ENCODE results near the gene MTFR1L. TPM values are rescaled to one million over a fixed set of nuclear protein-coding genes. Genes with fewer than 3 reads are reported as not detected.

Gene MTFR1L
- total and polyA plus RNA-seq, 11 donors = 123 to 319 (median 213) TPM

DNA sequence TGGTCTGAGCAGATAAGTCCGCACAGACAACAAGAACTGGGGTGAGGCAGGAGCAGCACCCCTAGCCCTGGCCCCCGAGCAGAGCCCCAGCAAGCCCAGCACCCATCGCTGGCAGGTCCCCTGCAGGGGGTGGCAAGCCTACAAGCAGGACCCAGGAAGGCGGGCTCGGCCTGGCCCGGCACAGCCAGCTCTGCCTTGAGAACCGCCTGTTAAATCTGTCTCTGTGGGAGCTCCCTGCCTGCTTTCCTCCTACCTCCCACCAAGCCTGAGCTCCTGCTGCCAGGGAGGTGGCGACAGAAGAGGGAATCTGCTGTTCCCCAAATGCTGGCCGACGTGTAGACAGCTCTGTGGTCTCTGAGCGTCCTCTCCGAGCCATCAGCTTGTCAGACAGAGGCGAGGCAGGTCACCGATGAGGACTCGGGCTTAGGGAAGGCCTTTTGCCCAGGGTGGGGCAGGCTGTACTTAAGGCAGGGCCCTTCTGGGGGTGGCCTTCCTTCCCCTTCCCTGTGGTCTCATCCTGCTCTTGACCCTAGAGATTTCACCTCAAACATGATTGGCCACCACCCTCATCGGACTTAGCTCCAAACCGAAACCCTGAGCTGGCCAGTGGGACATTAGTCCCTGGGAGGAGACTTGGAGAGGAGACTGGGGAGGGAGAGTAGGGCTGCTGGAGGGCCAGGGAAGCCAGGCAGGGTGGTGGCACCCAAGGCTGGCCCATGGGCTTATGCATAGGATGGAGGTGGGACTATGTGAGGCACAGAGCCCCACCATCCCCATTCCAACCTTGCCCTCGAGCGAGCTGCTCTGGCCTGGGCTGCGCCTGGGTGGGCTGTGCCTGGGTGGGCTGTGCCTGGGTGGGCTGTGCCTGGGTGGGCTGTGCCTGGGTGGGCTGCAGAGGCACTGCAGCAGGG, 12.0 kb upstream of the MTFR1L start:
- H3K27ac ChIP-seq = peak overlapping the region in 10 of 12 donors; percentile 18 to 70 (median 58)
- H3K9me3 ChIP-seq = no peaks in the 10 kb centered on the region
- peaks cover 6 to 74% (median 54%) of the 10 kb centered on the region in 12 donors for H3K4me1 ChIP-seq
- TF ChIP-seq POLR2A (IDR thresholded peaks at IDR 0.05) = no peak
- TF ChIP-seq, protein P1, sequence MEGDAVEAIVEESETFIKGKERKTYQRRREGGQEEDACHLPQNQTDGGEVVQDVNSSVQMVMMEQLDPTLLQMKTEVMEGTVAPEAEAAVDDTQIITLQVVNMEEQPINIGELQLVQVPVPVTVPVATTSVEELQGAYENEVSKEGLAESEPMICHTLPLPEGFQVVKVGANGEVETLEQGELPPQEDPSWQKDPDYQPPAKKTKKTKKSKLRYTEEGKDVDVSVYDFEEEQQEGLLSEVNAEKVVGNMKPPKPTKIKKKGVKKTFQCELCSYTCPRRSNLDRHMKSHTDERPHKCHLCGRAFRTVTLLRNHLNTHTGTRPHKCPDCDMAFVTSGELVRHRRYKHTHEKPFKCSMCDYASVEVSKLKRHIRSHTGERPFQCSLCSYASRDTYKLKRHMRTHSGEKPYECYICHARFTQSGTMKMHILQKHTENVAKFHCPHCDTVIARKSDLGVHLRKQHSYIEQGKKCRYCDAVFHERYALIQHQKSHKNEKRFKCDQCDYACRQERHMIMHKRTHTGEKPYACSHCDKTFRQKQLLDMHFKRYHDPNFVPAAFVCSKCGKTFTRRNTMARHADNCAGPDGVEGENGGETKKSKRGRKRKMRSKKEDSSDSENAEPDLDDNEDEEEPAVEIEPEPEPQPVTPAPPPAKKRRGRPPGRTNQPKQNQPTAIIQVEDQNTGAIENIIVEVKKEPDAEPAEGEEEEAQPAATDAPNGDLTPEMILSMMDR (IDR thresholded peaks at IDR 0.05) = no peak
- WGBS, 4 donors = 60 to 71% (median 67%) methylated on average over 16 to 20 of the region's 20 CpGs
- no peaks in the 10 kb centered on the region for H3K27me3 ChIP-seq
- H3K4me3 ChIP-seq = peak overlapping the region in 2 of 12 donors; percentile 1 to 9
- intact Hi-C loops (cut with DNase I) = loop anchor here in 3 of 10 donors (5.0 to 10.0 kb wide), 3 partner anchors 303 to 560 kb away; partner anchors contain the start of genes RHCE (in 1 of the 3) and RSRP1 (in 1 of the 3)
- peak in 1 of 5 donors; percentile 58 for DNase-seq
- peaks cover 0 to 62% (median 41%) of the 10 kb centered on the region in 9 donors for H3K36me3 ChIP-seq
- peak in 2 of 4 donors; percentile 1 to 36 for ATAC-seq

DNA sequence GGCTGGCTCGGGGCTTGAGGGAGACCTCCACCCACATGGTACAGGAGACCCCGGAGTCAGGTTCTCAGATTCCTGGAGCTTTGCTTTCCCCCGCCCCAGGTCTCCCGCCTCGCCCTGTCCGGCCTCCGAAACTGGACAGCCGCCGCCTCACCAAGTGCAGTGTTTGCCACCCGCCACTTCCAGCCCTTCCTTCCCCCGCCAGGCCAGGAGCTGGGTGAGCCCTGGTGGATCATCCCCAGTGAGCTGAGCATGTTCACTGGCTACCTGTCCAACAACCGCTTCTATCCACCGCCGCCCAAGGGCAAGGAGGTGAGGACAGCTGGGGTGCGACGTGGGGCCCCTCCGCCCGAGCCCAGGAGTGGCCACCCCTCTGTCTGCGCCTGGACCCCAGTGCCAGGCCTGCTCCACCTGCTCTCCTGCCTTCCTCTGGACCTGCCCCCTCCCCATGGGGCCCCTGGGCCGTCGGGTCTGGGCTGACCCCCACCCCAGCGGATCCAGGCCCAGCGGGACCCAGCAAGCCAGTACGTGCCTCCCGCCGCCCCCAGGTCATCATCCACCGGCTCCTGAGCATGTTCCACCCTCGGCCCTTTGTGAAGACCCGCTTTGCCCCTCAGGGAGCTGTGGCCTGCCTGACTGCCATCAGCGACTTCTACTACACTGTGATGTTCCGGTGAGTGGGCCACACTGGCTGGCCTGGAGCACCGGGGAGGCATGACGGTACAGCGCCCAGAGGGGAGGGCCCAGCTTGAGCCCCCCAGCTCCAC, 11.1 kb upstream of the MTFR1L start:
- H3K4me3 ChIP-seq = no peak overlapping the region
- ATAC-seq (no peak), DNase-seq (peak in 1 of 5 donors; percentile 64)
- no peaks in the 10 kb centered on the region for H3K9me3 ChIP-seq
- TF ChIP-seq POLR2A (IDR thresholded peaks at IDR 0.05) = no peak
- TF ChIP-seq, protein P1 (IDR thresholded peaks at IDR 0.05) = no peak
- H3K4me1 ChIP-seq = peaks cover 6 to 65% (median 50%) of the 10 kb centered on the region in 12 donors
- intact Hi-C loops (cut with DNase I) = loop anchor here in 3 of 10 donors (5.0 to 10.0 kb wide), 3 partner anchors 304 to 561 kb away; partner anchors contain the start of genes RHCE (in 1 of the 3) and RSRP1 (in 1 of the 3)
- H3K36me3 ChIP-seq = peaks cover 0 to 71% (median 51%) of the 10 kb centered on the region in 9 donors
- 87 to 92% (median 89%) methylated on average over 30 to 34 of the region's 34 CpGs for WGBS, 4 donors
- H3K27me3 ChIP-seq = no peaks in the 10 kb centered on the region
- peak overlapping the region in 8 of 12 donors; percentile 18 to 70 (median 54) for H3K27ac ChIP-seq

DNA sequence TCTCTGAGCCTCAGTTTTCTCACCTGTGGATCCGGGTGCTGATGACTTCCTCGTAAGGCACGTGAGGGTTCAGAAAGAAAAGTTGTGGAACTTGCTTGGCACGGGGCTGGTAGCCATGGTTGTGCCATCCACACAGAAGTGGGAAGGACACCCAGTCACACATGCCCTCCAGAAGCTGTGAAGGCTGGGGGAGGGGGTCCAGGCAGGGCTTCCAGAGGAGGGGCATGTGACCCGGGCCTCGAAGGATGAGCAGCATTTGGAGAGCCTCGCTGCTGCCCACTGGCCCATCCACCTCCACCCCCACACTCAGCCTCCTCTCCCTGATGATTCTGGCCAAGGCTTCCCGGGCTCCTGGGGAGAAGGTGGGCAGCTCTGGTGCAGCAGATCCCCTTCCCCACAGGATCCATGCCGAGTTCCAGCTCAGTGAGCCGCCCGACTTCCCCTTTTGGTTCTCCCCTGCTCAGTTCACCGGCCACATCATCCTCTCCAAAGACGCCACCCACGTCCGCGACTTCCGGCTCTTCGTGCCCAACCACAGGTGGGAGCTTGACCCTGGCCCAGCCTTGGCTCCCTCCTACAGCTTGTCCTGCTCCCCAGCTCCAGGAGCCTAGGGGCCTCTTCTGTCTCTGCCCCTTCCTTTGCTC, 10.3 kb upstream of the MTFR1L start:
- Histone ChIP-seq H3K4me3 (no peak overlapping the region), H3K4me1 (peaks cover 6 to 57% (median 44%) of the 10 kb centered on the region in 12 donors), H3K9me3 (no peaks in the 10 kb centered on the region), H3K36me3 (peaks cover 0 to 79% (median 58%) of the 10 kb centered on the region in 9 donors), H3K27me3 (no peaks in the 10 kb centered on the region), H3K27ac (peak overlapping the region in 1 of 12 donors; percentile 6)
- TF ChIP-seq POLR2A (IDR thresholded peaks at IDR 0.05) = no peak
- TF ChIP-seq, protein P1 (IDR thresholded peaks at IDR 0.05) = no peak
- intact Hi-C loops (cut with DNase I) = loop anchor here in 3 of 10 donors (5.0 to 10.0 kb wide), 3 partner anchors 305 to 562 kb away; partner anchors contain the start of genes RHCE (in 1 of the 3) and RSRP1 (in 1 of the 3)
- ATAC-seq (no peak), DNase-seq (peak in 1 of 5 donors; percentile 62)
- WGBS, 4 donors = 77 to 86% (median 85%) methylated on average over 12 to 18 of the region's 18 CpGs

All from heart left ventricle (tissue), 16 donors.